H1 (cell line): Measurements from ENCODE around the gene KLF5. TPM values are rescaled to one million over a fixed set of nuclear protein-coding genes. Genes with fewer than 3 reads are reported as not detected.

Experiments used
- CHD7 ChIP-seq: fragments of 300-600 bp; sonication (generic); IDR thresholded peaks from 2 replicates; pipeline ENCODE4 v1.7.1; 2012; ENCODE audit warnings: low read length, moderate library complexity, mild to moderate bottlenecking, inconsistent platforms; ENCODE audit not compliant: insufficient replicate concordance
- POLR2A ChIP-seq, 2 experiments: IDR thresholded peaks; 1 replicate in 1 of 2; 2 replicates in 1 of 2; pipeline ENCODE4 v1.6.1; 2011; ENCODE audit warnings: low read depth in 2 of 2, low read length in 2 of 2, mild to moderate bottlenecking in 2 of 2; ENCODE audit errors: control extremely low read depth in 1 of 2
- POU5F1 ChIP-seq: IDR thresholded peaks from 2 replicates; pipeline ENCODE4 v1.6.1; 2011; ENCODE audit warnings: low read depth, mild to moderate bottlenecking, low read length, moderate library complexity
- RBBP5 ChIP-seq: IDR thresholded peaks from 2 replicates; pipeline ENCODE4 v1.7.1; 2012; ENCODE audit warnings: low read depth, mild to moderate bottlenecking, inconsistent platforms, low read length, moderate library complexity, borderline replicate concordance
- SAP30 ChIP-seq: fragments of 300-600 bp; sonication (generic); IDR thresholded peaks from 2 replicates; pipeline ENCODE4 v1.7.1; 2012; ENCODE audit warnings: low read length, moderate library complexity, mild to moderate bottlenecking, inconsistent platforms; ENCODE audit not compliant: insufficient read depth, insufficient replicate concordance
- SP2 ChIP-seq: IDR thresholded peaks from 2 replicates; pipeline ENCODE4 v1.6.1; 2012; ENCODE audit warnings: mild to moderate bottlenecking, low read length, inconsistent platforms
- polyA plus RNA-seq, 7 experiments: library from polyadenylated mRNA; depleted of rRNA in 3 of 7; stranded (reverse) in 5 of 7; unstranded in 2 of 7; fragments of >200 nt in 5 of 7; fragments of 200-250 nt in 2 of 7; gene quantifications; 1 replicate in 5 of 7; 2 replicates in 1 of 7; 4 replicates in 1 of 7; pipeline versions ENCODE4 v1.2.1 to v1.2.3, GENCODE V29; 2011 to 2013; ENCODE audit warnings: missing spikeins in 2 of 7, mixed read lengths in 2 of 7
- total RNA-seq: library from RNA; stranded (reverse); fragmentation: NEBNext Ultra II Directional; extraction: Animal tissue kit (Norgen Biotek cat#: 25700); gene quantifications from 2 replicates; pipeline ENCODE4 v1.2.1, GENCODE V29; 2021

The KLF5 gene
- total and polyA plus RNA-seq, 2 of the 8 experiments (the other 6 are each of a cell fraction or from before 2014, with no cell fraction given), result 1.2 to 2.3 TPM

DNA sequence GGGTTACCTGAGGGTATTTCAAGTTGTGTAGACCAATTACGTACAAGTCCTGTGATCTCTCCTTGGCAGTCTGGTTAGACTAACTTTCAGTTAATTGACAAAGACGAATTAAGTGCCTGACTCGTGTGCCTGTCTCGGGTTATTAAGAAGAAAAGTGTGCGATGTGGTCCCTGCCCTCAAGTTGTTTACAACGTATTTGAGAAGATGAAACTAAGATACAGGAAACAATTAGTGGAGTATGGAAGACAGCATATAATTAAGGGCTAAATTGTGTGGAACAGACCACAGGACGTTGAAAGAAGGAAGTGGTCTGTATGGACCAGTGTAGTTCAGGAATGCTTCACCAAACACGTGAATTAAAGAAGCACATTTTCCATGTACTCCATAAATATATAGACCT is 49.2 kb downstream of the KLF5 start (continued):
- TF ChIP-seq CHD7 (no peak), SAP30 (no peak), RBBP5 (no peak), SP2 (no peak), POLR2A (IDR thresholded peaks at IDR 0.05; ENCODE audit: control extremely low read depth in 1 of 2, low read depth in 2 of 2, low read length in 2 of 2) (no peak), POU5F1 (no peak)
